ENCODE data around the gene ATP8B1. TPM values are rescaled to one million over a fixed set of nuclear protein-coding genes. Genes with fewer than 3 reads are reported as not detected.

ATP8B1 gene
- total and polyA plus RNA-seq, 3 donors from 2014 or later, result 1.6 to 3.0 (median 1.7) TPM

- no peak for TF ChIP-seq POLR2A (IDR thresholded peaks at IDR 0.05)
- TF ChIP-seq CTCF (IDR thresholded peaks at IDR 0.05), result no peak
- H3K27me3 ChIP-seq, result no peaks in the 10 kb centered on the region
- no peak overlapping the region for H3K27ac ChIP-seq
- no peak for DNase-seq
- intact Hi-C loops (cut with DNase I; ENCODE audit: low total_unique reads), result no loop called here
- no peaks in the 10 kb centered on the region for H3K9me3 ChIP-seq
- H3K4me1 ChIP-seq, result no peaks in the 10 kb centered on the region
- H3K4me3 ChIP-seq, result no peak overlapping the region
- no peaks in the 10 kb centered on the region for H3K36me3 ChIP-seq (ENCODE audit: low read depth, missing control alignments)
- 83 to 85% methylated on average over 2 of the region's 2 CpGs for WGBS, 2 donors
Measured at GRCh38 chr18:57764995-57765394, 38.1 kb downstream of the ATP8B1 start.

GRCh38 chr18:57764087-57764486 is 39.0 kb downstream of the ATP8B1 start:
- 90 to 93% methylated on average over 8 of the region's 8 CpGs for WGBS, 2 donors
- Histone ChIP-seq H3K27ac (no peak overlapping the region), H3K27me3 (no peaks in the 10 kb centered on the region), H3K4me1 (no peaks in the 10 kb centered on the region), H3K36me3 (ENCODE audit: low read depth, missing control alignments) (no peaks in the 10 kb centered on the region), H3K4me3 (no peak overlapping the region), H3K9me3 (no peaks in the 10 kb centered on the region)
- no peak for TF ChIP-seq POLR2A (IDR thresholded peaks at IDR 0.05)
- TF ChIP-seq CTCF (IDR thresholded peaks at IDR 0.05), result no peak
- DNase-seq, result no peak
- intact Hi-C loops (cut with DNase I; ENCODE audit: low total_unique reads), result no loop called here

- no peak overlapping the region for H3K4me3 ChIP-seq
- H3K4me1 ChIP-seq, result no peaks in the 10 kb centered on the region
- no peak overlapping the region for H3K27ac ChIP-seq
- intact Hi-C loops (cut with DNase I; ENCODE audit: low total_unique reads), result no loop called here
- no peaks in the 10 kb centered on the region for H3K27me3 ChIP-seq
- no peaks in the 10 kb centered on the region for H3K36me3 ChIP-seq (ENCODE audit: low read depth, missing control alignments)
- TF ChIP-seq POLR2A (IDR thresholded peaks at IDR 0.05) (no peak), CTCF (IDR thresholded peaks at IDR 0.05) (no peak)
- no peak for DNase-seq
- H3K9me3 ChIP-seq, result no peaks in the 10 kb centered on the region
- WGBS, 2 donors, result 73% methylated on average over 2 of the region's 2 CpGs
Measured at GRCh38 chr18:57762686-57763085, 40.4 kb downstream of the ATP8B1 start.

DNA sequence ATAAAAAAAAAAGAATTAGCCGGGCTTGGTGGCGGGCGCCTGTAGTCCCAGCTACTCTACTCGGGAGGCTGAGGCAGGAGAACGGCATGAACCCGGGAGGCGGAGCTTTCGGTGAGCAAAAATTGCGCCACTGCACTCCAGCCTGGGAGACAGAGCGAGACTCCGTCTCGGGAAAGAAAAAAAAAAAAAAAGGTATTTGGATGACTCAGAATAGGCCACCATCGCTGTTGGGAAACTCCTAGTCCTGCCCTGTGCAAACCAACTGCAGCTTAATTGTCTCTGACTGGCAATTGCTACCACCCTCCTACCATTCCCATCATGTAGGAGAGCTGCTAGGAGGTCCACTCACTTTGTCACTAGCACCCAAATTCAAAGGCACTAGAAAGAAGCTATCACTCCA is 43.5 kb downstream of the ATP8B1 start:
- TF ChIP-seq CTCF (IDR thresholded peaks at IDR 0.05) (no peak), POLR2A (IDR thresholded peaks at IDR 0.05) (no peak)

DNA sequence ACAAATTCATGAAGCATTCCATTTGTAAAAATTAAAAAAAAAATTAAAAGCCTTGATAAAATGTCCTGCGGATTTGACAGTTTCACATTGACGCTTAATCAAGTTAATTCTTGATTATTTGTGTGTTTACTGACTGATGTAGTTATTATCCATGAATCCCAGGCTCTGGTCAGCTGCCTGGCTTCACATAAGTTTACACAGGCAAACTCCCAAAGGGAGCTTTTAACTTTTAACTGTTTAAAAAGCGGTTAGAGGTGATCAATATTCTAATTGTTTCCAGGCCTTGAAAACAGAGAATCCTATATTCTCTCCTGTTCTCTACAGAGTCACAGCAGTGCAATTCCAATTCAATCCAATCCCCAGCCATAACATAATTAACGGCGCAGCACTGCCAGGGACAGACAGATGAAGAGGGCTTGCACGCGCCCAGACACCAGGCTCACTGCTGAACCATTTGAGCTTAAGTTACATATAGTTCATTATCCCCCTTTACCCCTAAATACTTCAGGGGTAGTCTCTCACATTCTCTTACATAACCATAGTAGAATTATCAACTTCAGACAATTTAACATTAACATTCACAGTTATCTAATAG is 47.5 kb downstream of the ATP8B1 start:
- intact Hi-C loops (cut with DNase I; ENCODE audit: low total_unique reads), result no loop called here

More for the DNA sequence above, 43.5 kb downstream of the ATP8B1 start:
- Histone ChIP-seq H3K4me1 (no peaks in the 10 kb centered on the region), H3K4me3 (no peak overlapping the region), H3K27ac (no peak overlapping the region), H3K36me3 (ENCODE audit: low read depth, missing control alignments) (no peaks in the 10 kb centered on the region), H3K27me3 (no peaks in the 10 kb centered on the region), H3K9me3 (no peaks in the 10 kb centered on the region)
- intact Hi-C loops (cut with DNase I; ENCODE audit: low total_unique reads), result no loop called here
- no peak for DNase-seq
- 49 to 73% methylated on average over 13 of the region's 13 CpGs for WGBS, 2 donors

More for the DNA sequence above, 47.5 kb downstream of the ATP8B1 start:
- H3K27ac ChIP-seq, result no peak overlapping the region
- 90 to 94% methylated on average over 7 of the region's 7 CpGs for WGBS, 2 donors
- H3K27me3 ChIP-seq, result no peaks in the 10 kb centered on the region
- H3K9me3 ChIP-seq, result no peaks in the 10 kb centered on the region
- no peaks in the 10 kb centered on the region for H3K36me3 ChIP-seq (ENCODE audit: low read depth, missing control alignments)
- H3K4me1 ChIP-seq, result no peaks in the 10 kb centered on the region
- DNase-seq, result no peak
- TF ChIP-seq POLR2A (IDR thresholded peaks at IDR 0.05), result no peak
- no peak for TF ChIP-seq CTCF (IDR thresholded peaks at IDR 0.05)
- H3K4me3 ChIP-seq, result no peak overlapping the region

Data from testis (tissue), 3 donors.